Peyer's patch (tissue), 4 donors: ENCODE measurements around the gene IFNW1. TPM values are rescaled to one million over a fixed set of nuclear protein-coding genes. Genes with fewer than 3 reads are reported as not detected.
"Not testable (repeated sequence)": the region's sequence is repeated elsewhere in the genome, so short reads cannot be mapped to it uniquely, and the experiment has no call there.

Experiments used
- DNase-seq, 3 donors: peaks; one replicate each; pipeline ENCODE4 v3.0.0-alpha.2; 2017 to 2019
- H3K27ac ChIP-seq, 4 donors: fragments of 200-600 bp; sonication (generic); one replicate each; pipeline ENCODE4 v1.5.1; 2016 to 2019
- H3K27me3 ChIP-seq, 2 donors: fragments of 200-600 bp; sonication (generic); one replicate each; pipeline ENCODE4 v1.5.1; 2019
- H3K36me3 ChIP-seq, 3 donors: fragments of 200-600 bp; sonication (generic); one replicate each; pipeline ENCODE4 v1.5.1; 2016 to 2019
- H3K4me1 ChIP-seq, 4 donors: fragments of 200-600 bp; sonication (generic); one replicate each; pipeline ENCODE4 v1.5.1; 2016 to 2019
- H3K4me3 ChIP-seq, 4 donors: fragments of 200-600 bp; sonication (generic); 1 replicate in 3 of 4; 2 replicates in 1 of 4; pipeline ENCODE4 v1.5.1; 2016 to 2019; ENCODE audit warnings: mild to moderate bottlenecking in 1 of 4
- H3K9me3 ChIP-seq, 4 donors: fragments of 200-600 bp; sonication (generic); one replicate each; pipeline ENCODE4 v1.5.1; 2016 to 2019; ENCODE audit warnings: mild to moderate bottlenecking in 1 of 4
- CTCF ChIP-seq, 6 experiments: fragments of 450-650 bp in 4 of 6; fragments of 200-600 bp in 2 of 6; sonication (generic) in 1 of 6; IDR thresholded peaks; one replicate each; pipeline ENCODE4 v1.5.1; 2017 to 2019; ENCODE audit warnings: antibody characterized with exemption in 6 of 6, mild to moderate bottlenecking in 3 of 6, moderate library complexity in 1 of 6
- POLR2A ChIP-seq, 2 donors: fragments of 450-650 bp; IDR thresholded peaks; one replicate each; pipeline ENCODE4 v1.5.1; 2017; ENCODE audit warnings: antibody characterized with exemption in 2 of 2, mild to moderate bottlenecking in 2 of 2, moderate library complexity in 2 of 2
- total RNA-seq, 4 donors: library from RNA; depleted of rRNA; stranded (reverse); fragments of >200 nt; gene quantifications; one replicate each; pipeline ENCODE4 v1.1.0, GENCODE V29; 2016

The IFNW1 gene
- total RNA-seq, 4 donors from 2014 or later, result not detected

GRCh38 chr9:21144603-21145002 is 3.0 kb upstream of the IFNW1 start:
- TF ChIP-seq POLR2A (IDR thresholded peaks at IDR 0.05), result no peak
- no peak for TF ChIP-seq CTCF (IDR thresholded peaks at IDR 0.05)

GRCh38 chr9:21137020-21137419 is 4.6 kb downstream of the IFNW1 start:
- Histone ChIP-seq H3K36me3 (no peaks in the 10 kb centered on the region), H3K4me1 (no peaks in the 10 kb centered on the region), H3K27ac (no peak overlapping the region), H3K27me3 (no peaks in the 10 kb centered on the region), H3K9me3 (no peaks in the 10 kb centered on the region), H3K4me3 (no peak overlapping the region)
- no peak for TF ChIP-seq POLR2A (IDR thresholded peaks at IDR 0.05)
- DNase-seq, result no peak

More at GRCh38 chr9:21144603-21145002, 3.0 kb upstream of the IFNW1 start:
- Histone ChIP-seq H3K27ac (no peak overlapping the region), H3K27me3 (no peaks in the 10 kb centered on the region), H3K4me1 (no peaks in the 10 kb centered on the region), H3K9me3 (no peaks in the 10 kb centered on the region), H3K36me3 (no peaks in the 10 kb centered on the region), H3K4me3 (no peak overlapping the region)
- DNase-seq, result no peak

- DNase-seq, result no peak
- H3K27ac ChIP-seq, result no peak overlapping the region
- TF ChIP-seq CTCF (IDR thresholded peaks at IDR 0.05) (no peak), POLR2A (IDR thresholded peaks at IDR 0.05) (no peak)
- H3K27me3 ChIP-seq, result no peaks in the 10 kb centered on the region
- H3K9me3 ChIP-seq, result no peaks in the 10 kb centered on the region
- no peaks in the 10 kb centered on the region for H3K4me1 ChIP-seq
- no peak overlapping the region for H3K4me3 ChIP-seq
- no peaks in the 10 kb centered on the region for H3K36me3 ChIP-seq
These were observed 5.9 kb downstream of the IFNW1 start for GRCh38 chr9:21135736-21136135.

GRCh38 chr9:21128186-21128585 is 13.4 kb downstream of the IFNW1 start:
- H3K36me3 ChIP-seq, H3K4me1 ChIP-seq, DNase-seq, H3K27ac ChIP-seq, H3K9me3 ChIP-seq, H3K27me3 ChIP-seq, H3K4me3 ChIP-seq: not testable (repeated sequence)

GRCh38 chr9:21121595-21122251 is 19.9 kb downstream of the IFNW1 start:
- no peak overlapping the region for H3K4me3 ChIP-seq
- H3K27me3 ChIP-seq, result no peaks in the 10 kb centered on the region
- H3K36me3 ChIP-seq, result no peaks in the 10 kb centered on the region
- DNase-seq, result no peak
- H3K27ac ChIP-seq, result no peak overlapping the region
- H3K9me3 ChIP-seq, result no peaks in the 10 kb centered on the region
- TF ChIP-seq POLR2A (IDR thresholded peaks at IDR 0.05) (no peak), CTCF (IDR thresholded peaks at IDR 0.05) (no peak)
- H3K4me1 ChIP-seq, result no peaks in the 10 kb centered on the region

- no peaks in the 10 kb centered on the region for H3K9me3 ChIP-seq
- H3K27ac ChIP-seq, result no peak overlapping the region
- no peak for DNase-seq
- no peak for TF ChIP-seq CTCF (IDR thresholded peaks at IDR 0.05)
- no peak for TF ChIP-seq POLR2A (IDR thresholded peaks at IDR 0.05)
- H3K27me3 ChIP-seq, result no peaks in the 10 kb centered on the region
- no peaks in the 10 kb centered on the region for H3K36me3 ChIP-seq
- no peak overlapping the region for H3K4me3 ChIP-seq
- H3K4me1 ChIP-seq, result no peaks in the 10 kb centered on the region
These were observed 20.6 kb downstream of the IFNW1 start for GRCh38 chr9:21121079-21121478.
